Hypothalamus (tissue), 51 donors: ENCODE data around the gene SLC12A8.

Source experiments
- DNase-seq, 51 donors: peaks; one replicate each; lab custom pipeline; 2025; lab: John Stamatoyannopoulos, UW

SLC12A8 gene

DNA sequence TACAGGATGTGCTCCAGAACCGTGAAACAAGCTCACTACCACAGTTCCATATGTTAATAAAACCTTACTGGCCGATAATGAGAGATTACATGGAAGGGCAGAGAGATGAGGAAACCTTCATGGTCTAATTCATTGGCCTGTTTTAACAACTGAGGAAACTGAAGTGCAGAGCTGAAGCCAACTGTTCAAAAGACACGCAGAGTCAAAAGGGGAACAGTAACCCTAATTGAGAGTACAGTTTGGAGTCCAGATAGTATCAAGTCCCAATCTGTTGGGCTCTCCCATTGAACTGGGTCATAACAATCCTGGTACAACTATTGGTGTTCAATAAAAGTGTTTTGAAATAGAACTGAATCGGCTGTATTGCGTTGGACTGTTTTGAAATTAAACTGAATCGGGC lies 69.6 kb downstream of the SLC12A8 start:
- DNase-seq: no peak

- no peak for DNase-seq
Observed at GRCh38 chr3:125142420-125142778, 70.1 kb downstream of the SLC12A8 start.

GRCh38 chr3:125141596-125142419 lies 70.7 kb downstream of the SLC12A8 start:
- peak in 26 of 51 donors; percentile 21 to 70 (median 42) for DNase-seq

GRCh38 chr3:125140818-125141595 lies 71.5 kb downstream of the SLC12A8 start:
- DNase-seq: no peak

DNA sequence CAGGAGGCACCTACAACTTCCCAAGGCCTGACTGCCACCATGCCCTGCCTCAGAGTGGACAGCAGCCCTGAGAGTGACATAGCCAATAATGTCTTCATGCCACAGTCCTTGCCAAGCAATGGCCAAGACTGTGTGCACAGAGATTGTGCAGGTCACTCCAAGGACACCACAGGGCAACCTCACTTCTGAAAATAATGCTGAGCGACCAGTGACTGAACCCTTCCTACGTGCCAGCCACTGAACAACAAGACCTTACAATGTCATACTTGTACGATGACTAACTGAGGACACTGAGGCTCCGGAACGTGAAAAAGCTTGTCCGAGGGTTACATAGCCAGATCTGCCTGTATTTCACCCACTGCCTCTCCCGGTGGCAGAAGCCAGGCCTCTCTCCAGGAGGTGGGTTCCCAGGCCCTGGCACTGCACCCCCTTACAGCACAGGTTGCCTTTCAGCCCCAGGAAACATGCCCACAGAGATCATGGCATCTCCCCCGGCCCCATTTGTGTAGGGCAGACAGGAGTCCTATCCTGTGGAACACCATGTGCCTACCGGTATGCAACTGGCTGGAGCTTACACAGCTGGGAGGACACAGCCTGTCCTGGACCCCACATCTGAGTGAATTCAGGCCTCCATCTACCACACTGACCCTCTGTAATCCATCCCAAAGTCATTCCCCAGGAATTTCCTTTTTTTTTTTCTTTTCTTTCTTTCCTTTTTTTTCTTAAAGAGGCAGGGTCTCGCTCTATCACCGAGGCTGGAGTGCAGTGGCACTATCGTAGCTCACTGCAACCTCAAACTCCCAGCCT lies 72.3 kb downstream of the SLC12A8 start:
- DNase-seq: no peak

- DNase-seq: no peak
Observed at GRCh38 chr3:125139386-125139785, 73.2 kb downstream of the SLC12A8 start.

DNA sequence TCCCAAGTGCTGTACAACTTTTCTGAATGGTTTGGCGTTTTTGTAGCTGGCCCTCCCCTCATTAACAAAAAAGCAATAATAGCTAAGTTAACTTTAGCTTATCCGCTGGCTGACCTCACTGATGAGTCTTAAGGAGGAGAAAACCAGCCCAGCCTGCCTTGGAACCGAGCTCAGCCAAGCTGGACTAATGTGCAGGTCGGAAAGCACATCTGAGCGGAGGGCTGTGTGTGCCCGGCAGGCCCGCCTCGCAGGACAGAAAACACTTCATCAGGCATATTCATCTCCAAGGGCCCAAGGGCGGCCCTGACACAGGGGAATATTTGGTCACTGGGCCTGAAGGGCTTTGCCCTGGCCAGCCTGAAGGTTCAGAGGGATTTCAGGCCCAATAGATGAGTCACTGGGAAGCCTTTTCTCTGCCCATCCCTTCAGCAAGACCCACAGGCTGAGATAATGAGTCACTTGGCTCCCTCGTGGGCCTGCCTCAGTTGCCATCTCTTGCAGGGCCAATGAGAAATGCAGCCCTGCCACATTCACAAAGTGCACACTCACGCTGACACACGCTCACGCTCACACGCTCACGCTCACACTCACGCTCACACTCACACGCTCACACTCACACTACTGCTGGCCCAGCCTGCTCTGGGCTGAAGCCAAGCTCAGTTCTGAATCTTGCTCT lies 75.1 kb downstream of the SLC12A8 start:
- DNase-seq: no peak

DNA sequence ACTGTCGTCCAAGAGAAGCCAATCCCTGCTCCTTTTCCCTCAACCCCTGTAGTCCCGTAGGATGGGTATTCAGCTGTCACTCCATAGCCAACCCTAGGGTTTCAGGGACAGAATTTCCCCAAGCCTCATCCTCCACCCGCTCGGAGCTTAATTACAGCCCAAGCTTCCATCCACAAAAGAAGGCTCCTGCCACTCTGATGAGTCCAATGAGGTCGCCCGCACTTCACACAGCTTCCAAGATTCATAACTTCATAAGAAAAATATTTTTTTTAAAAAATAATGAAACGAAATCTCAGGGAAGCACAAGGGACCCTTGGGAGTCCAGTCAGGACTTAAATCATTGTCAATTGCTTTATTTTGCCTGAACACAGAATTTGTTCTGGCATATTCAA lies 75.6 kb downstream of the SLC12A8 start:
- DNase-seq: no peak

DNA sequence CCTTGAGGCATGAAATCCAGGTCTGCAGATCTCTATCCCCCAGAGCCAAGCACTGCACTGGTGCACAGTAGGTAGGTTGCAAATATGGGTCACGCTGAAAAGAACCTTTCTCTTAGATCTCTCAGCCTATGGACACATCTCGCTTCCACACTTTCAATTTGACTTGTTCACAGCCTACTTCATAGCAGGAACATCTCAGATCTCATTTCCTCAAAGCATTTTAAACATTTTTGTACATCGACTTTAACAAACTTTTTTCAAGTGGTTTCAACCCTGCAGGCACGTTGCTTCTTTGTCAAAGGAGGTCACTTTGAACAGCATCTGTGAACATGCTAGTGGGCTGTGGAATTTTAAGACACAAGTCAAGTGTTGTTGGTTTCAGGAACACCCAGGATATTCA lies 76.0 kb downstream of the SLC12A8 start:
- no peak for DNase-seq

GRCh38 chr3:125134952-125135351 lies 77.6 kb downstream of the SLC12A8 start:
- DNase-seq: no peak

DNA sequence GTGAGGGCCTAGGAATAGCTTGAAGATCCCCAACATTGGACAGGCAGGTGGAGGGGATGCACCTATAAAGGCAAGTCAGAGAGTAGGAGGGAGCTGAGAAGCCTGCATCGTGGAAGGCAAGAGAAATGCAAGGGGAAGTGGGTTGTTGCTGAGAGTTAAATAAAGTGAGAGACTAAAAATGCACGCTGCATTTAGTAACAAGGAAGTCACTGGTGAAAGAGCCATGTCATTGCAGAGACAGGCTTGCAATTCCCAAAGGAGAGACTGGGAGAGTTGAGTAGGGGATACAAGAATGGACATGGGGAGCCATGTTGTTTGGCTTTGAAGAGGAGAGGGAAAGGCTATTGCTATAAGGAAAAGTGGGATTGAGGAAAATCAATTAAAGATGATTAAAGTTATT lies 79.7 kb downstream of the SLC12A8 start:
- no peak for DNase-seq

- DNase-seq: peak in 14 of 51 donors; percentile 6 to 66 (median 33)
Observed at GRCh38 chr3:125129512-125129997, 83.0 kb downstream of the SLC12A8 start.

DNA sequence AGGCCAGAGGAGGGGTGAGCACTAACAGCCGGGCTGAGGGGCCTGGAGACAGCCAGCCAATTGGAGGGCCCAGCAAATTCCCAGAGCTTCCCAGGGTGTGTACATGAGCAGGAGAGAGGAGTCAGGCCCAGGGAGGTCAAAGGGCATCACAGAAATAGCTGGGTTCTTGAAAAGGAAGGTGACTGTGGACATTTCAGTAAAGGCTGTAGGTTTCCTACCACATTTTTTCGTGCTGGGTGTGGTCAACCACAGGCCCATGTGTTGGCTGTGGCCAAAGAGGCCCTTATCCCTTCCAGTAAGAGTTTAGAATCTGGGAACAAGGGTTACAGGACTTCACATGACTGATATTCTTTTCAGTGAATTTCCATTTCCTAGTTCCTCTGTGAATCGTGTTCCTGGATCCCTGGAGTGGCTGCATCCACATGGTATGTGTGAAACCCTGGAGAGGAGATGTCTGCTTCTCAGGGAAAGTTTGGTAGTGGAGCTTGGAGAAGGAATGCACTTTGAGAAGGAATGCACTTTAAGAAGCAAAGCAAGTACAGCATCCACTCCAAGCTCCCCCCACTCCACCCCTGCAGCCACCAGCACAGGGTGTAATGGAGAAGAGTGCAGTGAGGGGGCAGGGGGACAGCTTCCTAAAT lies 83.6 kb downstream of the SLC12A8 start:
- DNase-seq: peak in 1 of 51 donors; percentile 66

DNA sequence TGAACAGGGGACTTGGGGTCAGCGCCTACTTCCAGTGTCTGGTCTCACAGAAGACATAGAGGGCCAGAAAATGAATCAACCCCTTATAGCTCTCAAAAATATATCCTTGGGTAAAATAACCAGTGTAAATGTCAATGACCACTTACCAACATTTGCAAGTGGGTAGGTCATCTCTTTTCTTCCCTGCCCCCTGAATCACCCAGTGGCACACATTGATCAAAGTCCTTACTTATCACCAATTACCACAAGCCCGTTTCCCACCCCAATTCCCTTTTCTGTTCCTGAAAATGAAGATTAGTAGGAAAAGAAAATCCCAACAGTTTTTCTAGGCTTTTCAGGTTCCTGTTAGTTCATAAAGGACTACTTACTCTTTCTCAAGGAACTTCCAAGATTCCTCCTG lies 86.2 kb downstream of the SLC12A8 start:
- DNase-seq: no peak

DNA sequence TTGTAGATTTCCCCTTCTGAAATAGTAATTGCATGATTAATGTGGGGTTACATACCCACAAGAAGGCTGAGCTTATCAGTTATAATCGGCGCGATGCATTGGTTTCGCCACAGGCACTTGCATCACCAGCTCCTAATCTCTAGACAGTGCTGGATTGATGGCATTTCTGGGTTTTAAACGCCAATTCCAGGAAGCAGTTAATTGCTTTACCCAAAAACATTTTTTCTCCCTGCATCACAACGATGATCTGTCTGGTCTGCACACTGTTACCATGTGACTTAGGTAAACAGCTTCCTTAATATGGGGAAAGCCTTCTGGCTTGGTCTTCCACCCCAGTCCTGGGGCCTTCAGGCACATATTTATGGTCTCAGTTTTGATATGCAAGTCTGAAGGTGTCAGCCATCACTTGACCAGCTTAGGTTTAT lies 86.7 kb downstream of the SLC12A8 start:
- DNase-seq: no peak

DNA sequence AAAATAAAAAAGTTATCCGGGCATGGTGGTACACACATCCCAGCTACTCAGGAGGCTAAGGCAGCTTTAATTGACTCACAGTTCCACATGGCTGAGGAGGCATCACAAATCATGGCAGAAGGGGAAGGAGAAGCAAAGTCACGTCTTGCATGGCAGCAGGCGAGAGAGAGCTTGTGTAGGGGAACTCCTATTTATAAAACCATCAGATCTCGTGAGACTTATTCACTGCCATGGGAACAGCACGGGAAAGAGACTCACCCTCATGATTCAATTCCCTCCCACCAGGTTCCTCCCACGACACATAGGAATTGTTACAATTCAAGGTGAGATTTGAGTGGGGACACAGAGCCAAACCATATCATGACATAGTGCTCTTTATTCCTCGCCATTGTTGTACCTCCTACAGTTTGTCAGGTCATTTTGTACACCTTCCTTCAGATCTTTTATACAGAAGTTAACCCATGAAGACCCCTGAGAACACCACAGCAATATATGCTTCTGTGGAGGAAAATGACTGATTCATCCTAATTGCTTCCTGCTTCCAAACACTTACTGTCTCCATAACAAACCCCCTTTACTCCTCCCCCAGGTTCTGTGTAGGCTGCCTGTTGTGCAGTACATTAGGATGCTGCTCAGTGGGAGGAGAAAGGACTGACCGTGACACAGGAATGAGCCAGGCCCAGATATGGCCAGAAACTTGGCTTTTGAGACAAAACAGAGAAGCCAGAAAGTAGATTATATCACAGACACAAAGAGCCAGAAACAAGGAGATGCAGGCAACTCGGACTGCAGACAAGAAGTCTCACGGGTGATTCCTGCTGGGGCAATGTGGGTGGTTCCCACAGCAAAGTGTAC lies 88.9 kb downstream of the SLC12A8 start:
- DNase-seq: peak in 1 of 51 donors; percentile 36

GRCh38 chr3:125121246-125122010 lies 91.1 kb downstream of the SLC12A8 start:
- DNase-seq: peak in 1 of 51 donors; percentile 7
